NB4 (cell line): ENCODE results near the gene ABHD4.

Experiments used
- POLR2A ChIP-seq: IDR thresholded peaks from 2 replicates; pipeline ENCODE4 v1.6.1; 2011; ENCODE audit warnings: mild to moderate bottlenecking; ENCODE audit not compliant: insufficient read length; ENCODE audit errors: extremely low read depth
- TF ChIP-seq, protein P1 (sequence below): IDR thresholded peaks from one replicate; pipeline ENCODE4 v1.5.1; 2012; ENCODE audit warnings: low read depth, low read length
- TF ChIP-seq, protein P2 (sequence below): IDR thresholded peaks from 2 replicates; pipeline ENCODE4 v1.6.1; 2011; ENCODE audit warnings: low read depth, low read length

DNA sequence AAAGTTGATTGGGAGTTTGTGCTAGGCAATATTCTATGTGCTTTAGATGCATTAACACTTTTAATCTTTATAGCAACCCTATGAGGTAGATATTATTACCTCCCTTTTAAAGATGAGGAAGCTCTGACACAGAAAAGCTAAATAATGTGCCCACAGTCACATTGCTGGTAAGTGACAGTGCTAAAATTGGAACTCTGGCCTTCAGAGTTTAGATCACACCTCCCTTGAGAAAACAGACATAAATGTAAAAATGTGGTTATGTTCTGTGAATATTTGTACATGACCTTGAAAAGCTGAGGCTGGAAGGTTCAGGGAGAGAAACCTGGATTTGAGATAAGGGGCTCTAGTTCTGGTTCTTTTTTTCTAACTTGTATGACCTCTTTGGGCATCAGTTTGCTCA lies 1.9 kb downstream of the ABHD4 start:
- TF ChIP-seq, protein P1, sequence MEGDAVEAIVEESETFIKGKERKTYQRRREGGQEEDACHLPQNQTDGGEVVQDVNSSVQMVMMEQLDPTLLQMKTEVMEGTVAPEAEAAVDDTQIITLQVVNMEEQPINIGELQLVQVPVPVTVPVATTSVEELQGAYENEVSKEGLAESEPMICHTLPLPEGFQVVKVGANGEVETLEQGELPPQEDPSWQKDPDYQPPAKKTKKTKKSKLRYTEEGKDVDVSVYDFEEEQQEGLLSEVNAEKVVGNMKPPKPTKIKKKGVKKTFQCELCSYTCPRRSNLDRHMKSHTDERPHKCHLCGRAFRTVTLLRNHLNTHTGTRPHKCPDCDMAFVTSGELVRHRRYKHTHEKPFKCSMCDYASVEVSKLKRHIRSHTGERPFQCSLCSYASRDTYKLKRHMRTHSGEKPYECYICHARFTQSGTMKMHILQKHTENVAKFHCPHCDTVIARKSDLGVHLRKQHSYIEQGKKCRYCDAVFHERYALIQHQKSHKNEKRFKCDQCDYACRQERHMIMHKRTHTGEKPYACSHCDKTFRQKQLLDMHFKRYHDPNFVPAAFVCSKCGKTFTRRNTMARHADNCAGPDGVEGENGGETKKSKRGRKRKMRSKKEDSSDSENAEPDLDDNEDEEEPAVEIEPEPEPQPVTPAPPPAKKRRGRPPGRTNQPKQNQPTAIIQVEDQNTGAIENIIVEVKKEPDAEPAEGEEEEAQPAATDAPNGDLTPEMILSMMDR, result no peak
- no peak for TF ChIP-seq POLR2A
- TF ChIP-seq, protein P2, sequence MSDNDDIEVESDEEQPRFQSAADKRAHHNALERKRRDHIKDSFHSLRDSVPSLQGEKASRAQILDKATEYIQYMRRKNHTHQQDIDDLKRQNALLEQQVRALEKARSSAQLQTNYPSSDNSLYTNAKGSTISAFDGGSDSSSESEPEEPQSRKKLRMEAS, result no peak
